DND-41 (cell line): Measurements from ENCODE around the gene EIF4ENIF1.
"Not testable (repeated sequence)": the region's sequence is repeated elsewhere in the genome, so short reads cannot be mapped to it uniquely, and the experiment has no call there.

ENCODE experiments used
- ATAC-seq: fragments of 200-7000 bp; cut with Tn5 transposase; 3 replicates; pipeline ENCODE4 v1.9.1; 2021; ENCODE audit warnings: low read depth; ENCODE audit not compliant: insufficient read depth
- DNase-seq: peaks from one replicate; pipeline ENCODE4 v3.0.0-alpha.2; 2020
- H2AFZ ChIP-seq: 2 replicates; pipeline ENCODE4 v1.6.0; 2012; ENCODE audit warnings: low read depth, low read length
- H3K27ac ChIP-seq: 2 replicates; pipeline ENCODE4 v1.5.1; 2012; ENCODE audit warnings: low read length, inconsistent platforms
- H3K27me3 ChIP-seq: fragments of 200-600 bp; sonication (generic); 2 replicates; pipeline ENCODE4 v1.6.0; 2012; ENCODE audit warnings: low read length, mild to moderate bottlenecking, inconsistent platforms; ENCODE audit not compliant: insufficient read depth, poor library complexity
- H3K36me3 ChIP-seq: 2 replicates; pipeline ENCODE4 v1.5.1; 2012; ENCODE audit warnings: low read length, inconsistent platforms; ENCODE audit not compliant: insufficient read depth
- H3K4me1 ChIP-seq: 2 replicates; pipeline ENCODE4 v1.5.1; 2012; ENCODE audit warnings: mild to moderate bottlenecking, low read length; ENCODE audit not compliant: insufficient read depth
- H3K4me2 ChIP-seq: 2 replicates; pipeline ENCODE4 v1.6.0; 2012; ENCODE audit warnings: mild to moderate bottlenecking, moderate library complexity, low read length, inconsistent platforms; ENCODE audit not compliant: insufficient read depth
- H3K4me3 ChIP-seq, 2 experiments: fragments of 200-600 bp in 1 of 2; shearing (Covaris generic) in 1 of 2; 2 replicates each; pipeline ENCODE4 v1.5.1; 2012 to 2016; ENCODE audit warnings: inconsistent platforms in 2 of 2, low read length in 2 of 2, mild to moderate bottlenecking in 2 of 2, low read depth in 1 of 2, moderate library complexity in 1 of 2
- H3K79me2 ChIP-seq: 2 replicates; pipeline ENCODE4 v1.6.0; 2012; ENCODE audit warnings: low read length, inconsistent platforms; ENCODE audit not compliant: insufficient read depth
- H3K9ac ChIP-seq: 2 replicates; pipeline ENCODE4 v1.6.0; 2012; ENCODE audit warnings: low read depth, mild to moderate bottlenecking, inconsistent platforms, low read length, moderate library complexity
- H3K9me3 ChIP-seq: 2 replicates; pipeline ENCODE4 v1.5.1; 2012; ENCODE audit warnings: low read length, moderate library complexity, mild to moderate bottlenecking, inconsistent platforms; ENCODE audit not compliant: insufficient read depth, severe bottlenecking
- H4K20me1 ChIP-seq: 2 replicates; pipeline ENCODE4 v1.6.0; 2012; ENCODE audit warnings: low read length; ENCODE audit not compliant: insufficient read depth
- CTCF ChIP-seq: IDR thresholded peaks from 2 replicates; pipeline ENCODE4 v1.5.1; 2012; ENCODE audit warnings: borderline replicate concordance, low read length, moderate library complexity, mild to moderate bottlenecking; ENCODE audit not compliant: poor library complexity, severe bottlenecking; ENCODE audit errors: extremely low read depth
- EZH2 ChIP-seq: IDR thresholded peaks from 3 replicates; pipeline ENCODE4 v1.6.1; 2012; ENCODE audit warnings: borderline replicate concordance, low read depth, mild to moderate bottlenecking, moderate library complexity, low read length, inconsistent platforms; ENCODE audit not compliant: severe bottlenecking

EIF4ENIF1 gene

GRCh38 chr22:31520051-31520450 is 30.4 kb upstream of the EIF4ENIF1 start:
- H3K36me3 ChIP-seq, result peaks cover 24% of the 10 kb centered on the region

DNA sequence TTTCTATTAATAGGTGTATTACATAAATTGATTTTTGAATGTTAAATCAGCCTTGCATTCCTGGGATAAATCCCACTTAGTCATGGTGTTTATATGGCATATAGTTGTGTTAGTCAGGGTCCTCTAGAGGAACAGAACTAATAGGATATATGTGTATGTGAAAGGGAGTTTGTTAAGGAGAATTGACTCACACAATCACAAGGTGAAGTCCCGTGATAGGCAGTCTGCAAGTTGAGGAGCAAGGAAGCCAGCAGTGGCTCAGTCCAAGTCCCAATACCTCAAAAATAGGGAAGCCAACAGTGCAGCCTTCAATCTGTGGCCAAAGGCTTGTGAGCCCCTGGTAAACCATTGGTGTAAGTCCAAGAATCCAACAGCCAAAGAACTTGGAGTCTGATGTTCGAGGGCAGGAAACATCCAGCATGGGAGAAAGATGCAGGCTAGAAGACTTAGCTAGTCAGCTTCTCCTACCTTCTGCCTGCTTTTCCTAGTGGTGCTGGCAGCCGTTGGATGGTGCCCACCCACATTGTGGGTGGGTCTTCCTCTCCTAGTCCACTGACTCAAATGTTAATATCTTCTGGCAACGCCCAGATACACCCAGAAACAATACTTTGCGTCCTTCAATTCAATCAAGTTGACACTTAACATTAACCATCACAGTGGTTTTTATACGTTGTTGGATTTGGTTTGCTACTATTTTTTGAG is 19.6 kb upstream of the EIF4ENIF1 start:
- no peaks in the 10 kb centered on the region for H3K27me3 ChIP-seq
- no peak overlapping the region for H2AFZ ChIP-seq
- no peak overlapping the region for H3K4me2 ChIP-seq
- H3K36me3 ChIP-seq, result peaks cover 35% of the 10 kb centered on the region
- no peaks in the 10 kb centered on the region for H3K4me1 ChIP-seq
- no peaks in the 10 kb centered on the region for H3K9me3 ChIP-seq
- peaks cover 17% of the 10 kb centered on the region; the same call in 1 of the 2 replicates for H4K20me1 ChIP-seq
- DNase-seq (no peak), ATAC-seq (no peak)
- H3K9ac ChIP-seq, result no peak overlapping the region
- H3K79me2 ChIP-seq, result peaks cover 48% of the 10 kb centered on the region
- no peak overlapping the region for H3K27ac ChIP-seq
- no peak overlapping the region for H3K4me3 ChIP-seq
- TF ChIP-seq EZH2, result no peak
- no peak for TF ChIP-seq CTCF

More at GRCh38 chr22:31520051-31520450, 30.4 kb upstream of the EIF4ENIF1 start:
- Histone ChIP-seq H3K4me2 (no peak overlapping the region), H3K9ac (no peak overlapping the region), H3K27ac (no peak overlapping the region), H3K4me1 (no peaks in the 10 kb centered on the region), H3K27me3 (no peaks in the 10 kb centered on the region), H4K20me1 (peaks cover 20% of the 10 kb centered on the region; the same call in 1 of the 2 replicates), H2AFZ (no peak overlapping the region), H3K79me2 (peaks cover 87% of the 10 kb centered on the region), H3K9me3 (no peaks in the 10 kb centered on the region), H3K4me3 (no peak overlapping the region)
- DNase-seq, result no peak
- ATAC-seq, result no peak
- TF ChIP-seq EZH2 (no peak), CTCF (no peak)

DNA sequence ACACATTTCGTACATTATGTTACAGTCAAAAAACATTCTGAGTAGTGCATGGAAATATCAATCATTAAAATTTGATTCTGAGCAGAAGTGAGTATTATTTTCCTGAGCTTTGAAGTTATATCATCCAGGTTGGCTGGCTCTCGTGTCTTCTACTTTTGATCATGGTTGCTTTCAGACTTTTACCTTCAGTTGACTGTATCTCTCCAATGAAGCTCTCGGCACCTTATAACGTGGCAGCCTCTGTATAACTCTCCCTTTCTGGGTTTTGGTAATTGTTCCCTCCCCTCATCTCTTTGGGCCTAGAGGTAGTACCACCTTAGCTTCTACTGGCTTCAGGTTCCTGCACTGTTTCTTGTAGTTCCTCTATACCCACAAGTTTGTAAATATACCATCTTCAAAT is 18.9 kb upstream of the EIF4ENIF1 start:
- DNase-seq (no peak), ATAC-seq (no peak)
- Histone ChIP-seq H2AFZ (no peak overlapping the region), H3K4me1 (no peaks in the 10 kb centered on the region), H3K9ac (no peak overlapping the region), H4K20me1 (peaks cover 17% of the 10 kb centered on the region; the same call in 1 of the 2 replicates), H3K4me2 (no peak overlapping the region), H3K27me3 (no peaks in the 10 kb centered on the region), H3K9me3 (no peaks in the 10 kb centered on the region), H3K27ac (no peak overlapping the region), H3K79me2 (peaks cover 55% of the 10 kb centered on the region), H3K36me3 (peaks cover 33% of the 10 kb centered on the region), H3K4me3 (no peak overlapping the region)
- TF ChIP-seq CTCF, result no peak
- TF ChIP-seq EZH2, result no peak

DNA sequence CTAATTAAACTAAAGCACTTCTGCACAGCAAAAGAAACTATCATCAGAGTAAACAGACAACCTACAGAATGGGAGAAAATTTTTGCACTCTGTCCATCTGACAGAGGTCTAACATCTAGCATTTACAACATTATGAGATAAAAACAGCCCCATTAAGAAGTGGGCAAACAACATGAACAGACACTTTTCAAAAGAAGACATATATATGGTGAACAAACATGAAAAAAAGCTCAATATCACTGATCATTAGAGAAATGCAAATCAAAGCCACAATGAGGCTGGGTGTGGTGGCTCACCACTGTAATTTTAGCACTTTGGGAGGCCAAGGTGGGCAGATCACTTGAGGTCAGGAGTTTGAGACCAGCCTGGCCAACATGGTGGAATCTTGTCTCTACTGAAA is 17.9 kb upstream of the EIF4ENIF1 start:
- H3K4me3 ChIP-seq, H3K4me1 ChIP-seq, H2AFZ ChIP-seq, H3K27ac ChIP-seq, DNase-seq, ATAC-seq, H3K9ac ChIP-seq, H3K9me3 ChIP-seq, H3K27me3 ChIP-seq, H3K4me2 ChIP-seq: not testable (repeated sequence)
- Histone ChIP-seq H4K20me1 (peaks cover 21% of the 10 kb centered on the region; the same call in 1 of the 2 replicates), H3K79me2 (peaks cover 59% of the 10 kb centered on the region), H3K36me3 (peaks cover 26% of the 10 kb centered on the region)
